CD4-positive, CD25-positive, alpha-beta regulatory T cell (primary cell): ENCODE data around the gene NFATC2. TPM values are rescaled to one million over a fixed set of nuclear protein-coding genes. Genes with fewer than 3 reads are reported as not detected.
A peak's percentile ranks its signal among the peaks of the same experiment; 100 is the strongest.

Experiments used
- ATAC-seq, 2 donors: fragments of 150-1000 bp; cut with Tn5 transposase; one replicate each; pipeline ENCODE4 v1.10.0; 2021; ENCODE audit warnings: low read depth in 2 of 2, moderate number of reproducible peaks in 2 of 2, moderate library complexity in 1 of 2
- DNase-seq, 3 donors: peaks; one replicate each; pipeline versions ENCODE4 v3.0.0 to v3.0.0-alpha.2; 2012 to 2022; ENCODE audit warnings: mixed read lengths in 1 of 3
- H3K27ac ChIP-seq: one replicate; pipeline ENCODE4 v1.7.0; 2013; ENCODE audit warnings: mild to moderate bottlenecking, low read length; ENCODE audit not compliant: insufficient read depth, poor library complexity, severe bottlenecking
- H3K27me3 ChIP-seq: one replicate; pipeline ENCODE4 v1.7.0; 2013; ENCODE audit warnings: low read length; ENCODE audit not compliant: control insufficient read depth, insufficient read depth
- H3K36me3 ChIP-seq: one replicate; pipeline ENCODE4 v1.7.0; 2013; ENCODE audit warnings: mild to moderate bottlenecking, low read length, moderate library complexity; ENCODE audit not compliant: control insufficient read depth, insufficient read depth
- H3K4me1 ChIP-seq: 2 replicates; pipeline ENCODE4 v1.7.0; 2013; ENCODE audit warnings: mild to moderate bottlenecking, low read length; ENCODE audit not compliant: insufficient read depth, control insufficient read depth, poor library complexity, severe bottlenecking
- H3K4me3 ChIP-seq: one replicate; pipeline ENCODE4 v1.7.0; 2013; ENCODE audit warnings: low read depth, mild to moderate bottlenecking, low read length, moderate library complexity
- H3K9me3 ChIP-seq, 2 experiments: 1 replicate in 1 of 2; 2 replicates in 1 of 2; pipeline ENCODE4 v1.7.0; 2013; ENCODE audit warnings: low read length in 2 of 2, mild to moderate bottlenecking in 1 of 2, moderate library complexity in 1 of 2; ENCODE audit not compliant: control insufficient read depth in 2 of 2
- H3K27ac Mint-ChIP-seq, 3 donors: one replicate each; pipeline ENCODE4 v1.8.0; 2020 to 2022; ENCODE audit warnings: mild to moderate bottlenecking in 3 of 3, mixed read lengths in 3 of 3, moderate library complexity in 2 of 3
- H3K27me3 Mint-ChIP-seq: one replicate; pipeline ENCODE4 v1.8.0; 2022; ENCODE audit warnings: mild to moderate bottlenecking, mixed read lengths
- H3K36me3 Mint-ChIP-seq: one replicate; pipeline ENCODE4 v1.8.0; 2020; ENCODE audit warnings: mixed read lengths
- H3K4me1 Mint-ChIP-seq, 4 donors: one replicate each; pipeline ENCODE4 v1.8.0; 2020 to 2022; ENCODE audit warnings: mixed read lengths in 4 of 4, mild to moderate bottlenecking in 1 of 4
- H3K4me3 Mint-ChIP-seq, 4 donors: one replicate each; pipeline ENCODE4 v1.8.0; 2020 to 2022; ENCODE audit warnings: mild to moderate bottlenecking in 4 of 4, mixed read lengths in 4 of 4, moderate library complexity in 3 of 4
- H3K9me3 Mint-ChIP-seq, 7 donors: one replicate each; pipeline ENCODE4 v1.8.0; 2020 to 2022; ENCODE audit warnings: mixed read lengths in 7 of 7, mild to moderate bottlenecking in 3 of 7, moderate library complexity in 2 of 7
- polyA plus RNA-seq, 4 donors: library from polyadenylated mRNA; unstranded; fragments of 300-500 nt; fragmentation: Illumina TruSeq; gene quantifications; one replicate each; pipeline ENCODE4 v1.2.3, GENCODE V29; 2021
- total RNA-seq: library from RNA; stranded (reverse); gene quantifications from one replicate; pipeline ENCODE4 v1.2.3, GENCODE V29; 2022

NFATC2 gene
- total and polyA plus RNA-seq, 5 donors from 2014 or later, result 11.0 to 56.8 (median 14.2) TPM

DNA sequence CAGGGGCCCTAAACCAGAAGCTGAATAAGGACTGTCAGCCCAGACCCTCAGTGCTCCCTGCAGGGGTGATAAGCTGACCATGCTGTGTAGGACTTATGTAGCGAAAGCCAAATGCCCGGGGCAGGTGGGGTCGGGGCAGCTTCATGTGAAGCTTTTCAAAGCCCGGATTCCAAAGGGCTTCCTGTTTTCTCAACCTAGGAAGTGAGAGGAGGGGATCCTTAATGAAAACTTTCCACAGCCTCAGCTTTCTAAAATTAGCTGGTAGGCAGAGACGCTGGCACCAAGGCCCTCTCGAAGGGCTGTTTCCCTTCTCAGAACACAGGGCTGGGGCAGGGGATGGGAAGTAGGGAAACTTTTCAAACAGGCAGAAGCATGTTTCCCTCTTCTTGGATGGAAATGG lies 148.9 kb downstream of the NFATC2 start:
- H3K4me3 Mint-ChIP-seq, result no peak overlapping the region
- Histone ChIP-seq H3K4me3 (no peak overlapping the region), H3K4me1 (no peaks in the 10 kb centered on the region), H3K36me3 (peaks cover 66% of the 10 kb centered on the region), H3K9me3 (no peaks in the 10 kb centered on the region), H3K27me3 (no peaks in the 10 kb centered on the region), H3K27ac (no peak overlapping the region)
- no peak overlapping the region for H3K27ac Mint-ChIP-seq
- DNase-seq, result no peak
- H3K27me3 Mint-ChIP-seq, result no peaks in the 10 kb centered on the region
- no peaks in the 10 kb centered on the region for H3K9me3 Mint-ChIP-seq
- peaks cover 45% of the 10 kb centered on the region for H3K36me3 Mint-ChIP-seq
- no peak for ATAC-seq
- H3K4me1 Mint-ChIP-seq, result peaks cover under 1 to 17% (median 9%) of the 10 kb centered on the region in 4 donors

DNA sequence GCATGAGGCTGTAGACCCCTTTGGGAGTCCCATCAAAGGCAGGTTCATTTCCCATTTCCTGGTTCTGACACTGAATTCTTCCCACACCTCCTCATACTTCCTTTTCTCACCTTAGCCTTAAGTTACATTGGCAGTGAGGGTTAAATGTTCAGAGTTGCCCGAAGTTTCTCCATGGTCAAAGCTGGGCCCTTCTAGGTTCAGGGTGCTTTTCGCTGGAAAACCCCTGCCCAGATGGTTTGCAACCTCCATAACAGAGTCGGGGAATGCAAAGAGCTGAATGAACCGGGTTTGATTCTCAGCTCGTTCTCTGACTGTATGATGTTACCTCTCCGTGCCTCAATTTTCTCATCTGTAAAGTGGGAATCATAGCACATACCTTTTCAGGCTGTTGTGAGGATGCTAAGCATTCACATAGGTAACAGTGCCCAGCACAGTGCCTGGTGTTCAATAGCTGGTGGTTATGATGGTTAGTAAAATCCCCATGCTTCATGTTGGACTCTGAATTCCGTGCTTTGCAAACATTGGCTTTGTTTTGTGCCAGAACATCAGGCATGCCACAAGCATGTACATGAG lies 149.8 kb downstream of the NFATC2 start:
- Histone ChIP-seq H3K27ac (no peak overlapping the region), H3K4me3 (no peak overlapping the region), H3K27me3 (no peaks in the 10 kb centered on the region), H3K9me3 (no peaks in the 10 kb centered on the region), H3K4me1 (no peaks in the 10 kb centered on the region), H3K36me3 (peaks cover 64% of the 10 kb centered on the region)
- Mint-ChIP-seq H3K4me1 (peaks cover 0 to 17% (median 9%) of the 10 kb centered on the region in 4 donors), H3K36me3 (peaks cover 48% of the 10 kb centered on the region), H3K27ac (no peak overlapping the region), H3K9me3 (no peaks in the 10 kb centered on the region), H3K27me3 (no peaks in the 10 kb centered on the region), H3K4me3 (no peak overlapping the region)
- ATAC-seq, result no peak
- DNase-seq, result no peak

DNA sequence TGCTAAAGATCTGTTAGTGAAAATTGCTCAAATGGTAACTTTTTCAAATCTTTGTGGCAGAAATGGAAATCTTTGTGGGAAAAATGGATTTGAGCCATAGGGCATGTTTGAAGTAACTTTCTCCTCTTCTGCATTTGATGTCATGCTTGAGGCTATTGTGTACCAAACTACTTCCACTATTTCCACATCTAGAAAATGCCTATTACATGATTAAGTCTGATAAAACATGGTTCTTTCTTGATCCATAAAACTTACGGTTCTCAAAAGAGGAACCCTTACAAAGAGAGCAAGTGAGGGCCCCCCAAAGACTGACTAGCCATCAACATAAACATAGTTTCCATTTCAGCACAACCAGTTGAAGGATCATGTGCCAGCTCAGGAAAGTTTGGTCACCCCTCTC lies 150.6 kb downstream of the NFATC2 start:
- Histone ChIP-seq H3K36me3 (peaks cover 67% of the 10 kb centered on the region), H3K9me3 (no peaks in the 10 kb centered on the region), H3K4me1 (no peaks in the 10 kb centered on the region), H3K4me3 (no peak overlapping the region), H3K27me3 (no peaks in the 10 kb centered on the region), H3K27ac (no peak overlapping the region)
- H3K4me1 Mint-ChIP-seq, result peaks cover 0 to 19% (median 9%) of the 10 kb centered on the region in 4 donors
- no peaks in the 10 kb centered on the region for H3K27me3 Mint-ChIP-seq
- no peak for DNase-seq
- no peak for ATAC-seq
- peaks cover 44% of the 10 kb centered on the region for H3K36me3 Mint-ChIP-seq
- H3K4me3 Mint-ChIP-seq, result no peak overlapping the region
- peak overlapping the region in 2 of 3 donors; percentile 27 to 45 for H3K27ac Mint-ChIP-seq
- H3K9me3 Mint-ChIP-seq, result no peaks in the 10 kb centered on the region

DNA sequence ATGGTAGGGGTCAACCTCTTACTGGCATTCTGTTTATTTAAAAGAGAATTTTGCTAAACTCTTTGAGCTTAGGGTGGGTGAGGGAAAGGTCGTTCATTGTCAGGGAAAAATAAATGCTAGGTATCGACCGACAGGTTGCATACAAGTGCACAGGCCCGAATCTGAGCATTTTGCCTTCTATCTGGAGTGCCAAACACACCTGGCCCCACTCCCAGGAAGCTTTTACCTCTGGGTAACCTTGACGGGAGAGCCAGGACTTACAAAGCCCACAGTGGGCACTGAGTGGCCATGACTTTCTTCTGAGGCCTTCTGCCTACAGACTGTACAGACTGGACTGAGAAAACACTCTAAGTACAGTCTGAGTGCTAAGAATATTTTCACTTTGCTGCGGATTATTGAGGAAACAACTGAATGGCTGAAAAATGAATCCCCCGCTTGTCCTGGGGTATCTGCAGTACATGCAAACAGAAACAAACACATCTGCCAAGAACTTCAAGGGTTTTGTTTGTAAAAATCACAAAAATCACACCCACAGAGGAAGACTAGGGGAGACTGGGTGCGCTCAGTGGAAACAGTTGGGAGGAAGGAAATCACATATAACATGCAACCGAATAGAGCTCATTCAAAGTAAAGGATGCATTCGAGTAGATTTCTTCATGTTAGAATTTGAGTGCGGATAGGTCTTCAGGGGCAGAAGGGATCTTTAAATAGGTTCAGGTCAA lies 152.8 kb downstream of the NFATC2 start:
- Histone ChIP-seq H3K9me3 (no peaks in the 10 kb centered on the region), H3K27ac (no peak overlapping the region), H3K4me3 (no peak overlapping the region), H3K27me3 (no peaks in the 10 kb centered on the region), H3K4me1 (no peaks in the 10 kb centered on the region), H3K36me3 (peaks cover 56% of the 10 kb centered on the region)
- DNase-seq, result no peak
- H3K36me3 Mint-ChIP-seq, result peaks cover 41% of the 10 kb centered on the region
- peaks cover 0 to 19% (median 14%) of the 10 kb centered on the region in 4 donors for H3K4me1 Mint-ChIP-seq
- H3K4me3 Mint-ChIP-seq, result no peak overlapping the region
- ATAC-seq, result no peak
- no peaks in the 10 kb centered on the region for H3K9me3 Mint-ChIP-seq
- H3K27me3 Mint-ChIP-seq, result no peaks in the 10 kb centered on the region
- peak overlapping the region in 1 of 3 donors; percentile 17 for H3K27ac Mint-ChIP-seq

DNA sequence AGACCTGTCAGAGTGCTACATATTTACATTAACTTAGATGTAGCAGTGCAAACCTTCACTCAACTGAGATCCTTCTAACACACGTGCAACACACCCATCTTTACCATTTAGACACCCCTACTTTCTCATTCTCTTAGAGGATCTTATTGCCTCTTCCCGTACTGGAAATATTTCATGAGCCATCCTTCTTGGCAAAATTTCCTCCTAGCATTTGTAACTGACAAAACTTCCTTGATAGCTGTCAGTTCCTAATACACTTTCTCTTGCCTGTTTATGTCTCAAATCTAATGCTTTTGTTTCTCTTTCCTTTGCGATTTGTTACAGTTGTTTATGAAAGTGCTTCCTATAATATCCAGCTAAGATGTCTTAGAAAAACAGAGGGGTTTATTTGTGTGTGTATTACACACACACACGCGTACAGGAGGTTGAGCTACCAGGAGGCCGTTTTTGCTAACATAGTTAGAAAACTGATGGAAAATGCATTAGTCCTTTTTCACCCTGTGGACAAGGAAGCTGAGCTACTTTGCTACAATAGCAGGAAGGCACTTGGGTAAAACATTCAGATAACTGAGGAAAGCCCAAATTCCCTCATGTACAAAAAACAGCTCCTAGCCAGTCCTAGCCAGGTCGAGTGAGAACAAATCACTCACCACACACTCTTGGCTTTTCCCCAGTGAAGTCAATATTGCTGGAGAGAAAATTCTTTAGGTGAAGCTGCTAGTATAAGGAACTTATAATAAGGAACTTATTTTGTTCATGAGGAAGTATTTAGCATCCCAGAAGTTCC lies 153.6 kb downstream of the NFATC2 start:
- Histone ChIP-seq H3K27ac (no peak overlapping the region), H3K27me3 (no peaks in the 10 kb centered on the region), H3K4me1 (no peaks in the 10 kb centered on the region), H3K36me3 (peaks cover 52% of the 10 kb centered on the region), H3K9me3 (no peaks in the 10 kb centered on the region), H3K4me3 (no peak overlapping the region)
- H3K9me3 Mint-ChIP-seq, result no peaks in the 10 kb centered on the region
- H3K4me1 Mint-ChIP-seq, result peaks cover 0 to 16% (median 12%) of the 10 kb centered on the region in 4 donors
- H3K27ac Mint-ChIP-seq, result peak overlapping the region; percentile 7 to 17 (median 8)
- no peak for DNase-seq
- no peaks in the 10 kb centered on the region for H3K27me3 Mint-ChIP-seq
- no peak for ATAC-seq
- H3K4me3 Mint-ChIP-seq, result no peak overlapping the region
- peaks cover 36% of the 10 kb centered on the region for H3K36me3 Mint-ChIP-seq

DNA sequence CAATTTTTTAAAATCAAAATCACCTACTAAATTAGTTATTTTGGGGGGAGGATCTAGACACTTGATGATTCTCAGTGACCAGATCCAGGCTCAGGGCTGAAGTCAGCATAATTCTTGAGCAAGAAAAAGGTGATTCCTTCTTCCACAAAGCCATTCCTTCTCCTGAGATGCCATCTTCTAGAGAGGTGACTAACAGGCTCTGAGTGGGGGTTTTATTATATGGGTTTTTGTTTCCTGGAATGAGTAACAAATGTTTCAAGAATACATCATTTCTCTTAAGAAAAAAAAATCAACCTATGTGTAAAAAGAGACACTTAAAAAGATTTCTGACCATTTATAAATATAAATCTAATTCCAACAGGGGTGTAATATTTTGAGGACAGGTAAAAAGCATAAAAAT lies 154.3 kb downstream of the NFATC2 start:
- no peaks in the 10 kb centered on the region for H3K27me3 Mint-ChIP-seq
- peaks cover 36% of the 10 kb centered on the region for H3K36me3 Mint-ChIP-seq
- no peaks in the 10 kb centered on the region for H3K27me3 ChIP-seq
- H3K27ac ChIP-seq, result peak overlapping the region; percentile 25
- no peak overlapping the region for H3K4me3 ChIP-seq
- H3K36me3 ChIP-seq, result peaks cover 46% of the 10 kb centered on the region
- H3K9me3 ChIP-seq, result no peaks in the 10 kb centered on the region
- no peaks in the 10 kb centered on the region for H3K9me3 Mint-ChIP-seq
- no peak overlapping the region for H3K4me3 Mint-ChIP-seq
- peak overlapping the region; percentile 10 to 65 (median 49) for H3K27ac Mint-ChIP-seq
- ATAC-seq, result no peak
- no peak for DNase-seq
- H3K4me1 ChIP-seq, result no peaks in the 10 kb centered on the region
- H3K4me1 Mint-ChIP-seq, result peaks cover 0 to 16% (median 11%) of the 10 kb centered on the region in 4 donors

DNA sequence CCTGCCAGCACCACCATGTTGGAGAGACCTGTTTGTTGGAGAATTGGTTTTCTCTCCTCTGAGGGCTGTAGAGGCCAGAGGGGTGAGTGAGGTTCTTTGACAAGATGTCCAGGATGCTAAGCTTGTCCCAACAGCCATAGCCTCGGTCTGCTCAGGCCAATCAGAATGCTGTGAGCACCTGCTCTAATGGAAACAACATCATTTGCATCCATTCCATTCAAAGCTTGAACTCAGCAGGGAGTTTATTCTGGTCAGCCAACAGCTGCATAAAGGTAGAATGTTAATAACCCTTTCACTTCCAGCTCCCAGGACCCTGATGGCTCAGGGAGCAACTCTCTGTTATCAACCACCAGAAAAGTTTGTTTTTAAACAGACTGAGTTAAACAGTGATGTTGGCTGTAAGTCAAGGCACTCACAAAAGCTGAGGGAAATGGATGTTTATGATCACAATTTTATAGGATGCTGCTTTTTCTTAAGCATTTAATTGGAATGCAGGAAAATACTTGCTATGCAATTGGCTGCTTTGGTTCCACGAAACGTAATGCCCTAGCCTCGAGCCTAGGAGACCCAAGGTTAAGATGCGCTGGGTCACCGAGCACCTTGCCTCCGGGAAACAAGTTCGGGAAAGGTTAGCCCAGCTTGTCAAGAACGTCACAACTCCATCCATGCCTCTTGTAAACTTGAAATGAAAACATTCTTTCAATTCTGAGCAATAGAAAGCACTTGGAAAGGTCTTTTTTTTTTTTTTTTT lies 155.2 kb downstream of the NFATC2 start:
- Mint-ChIP-seq H3K27ac (peak overlapping the region in 1 of 3 donors; percentile 10), H3K4me1 (peaks cover 0 to 16% (median 11%) of the 10 kb centered on the region in 4 donors), H3K4me3 (no peak overlapping the region), H3K27me3 (no peaks in the 10 kb centered on the region), H3K36me3 (peaks cover 28% of the 10 kb centered on the region), H3K9me3 (no peaks in the 10 kb centered on the region)
- H3K9me3 ChIP-seq, result no peaks in the 10 kb centered on the region
- H3K4me3 ChIP-seq, result no peak overlapping the region
- no peak for DNase-seq
- H3K27me3 ChIP-seq, result no peaks in the 10 kb centered on the region
- ATAC-seq, result no peak
- H3K36me3 ChIP-seq, result peaks cover 39% of the 10 kb centered on the region
- H3K4me1 ChIP-seq, result no peaks in the 10 kb centered on the region
- no peak overlapping the region for H3K27ac ChIP-seq
